Panc1 (cell line): ENCODE results near the gene CMYA5.

ENCODE experiments used
- CTCF ChIP-seq: fragments of 450-650 bp; IDR thresholded peaks from 2 replicates; pipeline ENCODE4 v1.5.1; 2017; ENCODE audit warnings: mild to moderate bottlenecking
- POLR2AphosphoS5 ChIP-seq: IDR thresholded peaks from 2 replicates; pipeline ENCODE4 v1.6.1; 2012; ENCODE audit warnings: mild to moderate bottlenecking, low read depth, low read length, moderate library complexity
- REST ChIP-seq, 2 experiments: IDR thresholded peaks; 2 replicates each; pipeline ENCODE4 v1.6.1; 2011 to 2012; ENCODE audit warnings: low read depth in 2 of 2, control low read depth in 1 of 2, low read length in 1 of 2, mild to moderate bottlenecking in 1 of 2, moderate library complexity in 1 of 2; ENCODE audit not compliant: insufficient read depth in 1 of 2
- SIN3A ChIP-seq: IDR thresholded peaks from 2 replicates; pipeline ENCODE4 v1.6.1; 2012; ENCODE audit warnings: low read depth, mild to moderate bottlenecking, low read length, moderate library complexity, borderline replicate concordance; ENCODE audit not compliant: insufficient read depth
- TCF7L2 ChIP-seq: IDR thresholded peaks from 2 replicates; pipeline ENCODE4 v1.6.1; 2011; ENCODE audit warnings: mild to moderate bottlenecking, low read depth, low read length, inconsistent platforms

- TF ChIP-seq CTCF = no peak
- TF ChIP-seq POLR2AphosphoS5 = no peak
- no peak for TF ChIP-seq TCF7L2
- TF ChIP-seq SIN3A = no peak
- TF ChIP-seq REST (IDR thresholded peaks at IDR 0.05; ENCODE audit: insufficient read depth in 1 of 2, low read depth in 2 of 2, low read length in 1 of 2) = no peak
Observed at GRCh38 chr5:79834754-79835714, 145.4 kb downstream of the CMYA5 start.
